PC-9 (cell line): ENCODE results near the gene JUP.

Source experiments
- CTCF ChIP-seq: fragments of 200-600 bp; sonication (generic); conservative IDR thresholded peaks from 2 replicates; pipeline ENCODE4 v1.6.1; 2017; ENCODE audit warnings: mixed run types, antibody characterized with exemption, mild to moderate bottlenecking, moderate library complexity
- EZH2 ChIP-seq: fragments of 200-600 bp; sonication (generic); IDR thresholded peaks from 2 replicates; pipeline ENCODE4 v1.8.0; 2017; ENCODE audit warnings: antibody characterized with exemption, low read depth

- TF ChIP-seq CTCF: no peak
- peak; percentile 76; the same call in 1 of the 2 replicates for TF ChIP-seq EZH2
Observed at GRCh38 chr17:41734139-41734948, 52.2 kb downstream of the JUP start, which contains the start of gene HAP1.
